Measurements from ENCODE around the gene ST6GALNAC1.

GRCh38 chr17:76626442-76626841 is 17.1 kb downstream of the ST6GALNAC1 start:
- TF ChIP-seq CTCF (IDR thresholded peaks at IDR 0.05) (no peak), ZFX (IDR thresholded peaks at IDR 0.05; ENCODE audit: borderline replicate concordance) (no peak)
